Right renal cortex interstitium (tissue), 3 donors: Measurements from ENCODE around the gene MINDY4. TPM values are rescaled to one million over a fixed set of nuclear protein-coding genes. Genes with fewer than 3 reads are reported as not detected.

ENCODE experiments used
- DNase-seq, 3 donors: peaks; one replicate each; pipeline ENCODE4 v3.0.0-alpha.2; 2013; ENCODE audit warnings: low read depth in 3 of 3, low spot score in 2 of 3
- polyA plus RNA-seq, 3 donors: library from polyadenylated mRNA; unstranded; fragments of 120-200 nt; gene quantifications; one replicate each; pipeline ENCODE4 v1.2.1, GENCODE V29; 2013; ENCODE audit not compliant: insufficient read length in 3 of 3

MINDY4 gene
- polyA plus RNA-seq, 3 donors = 10.7 to 11.4 (median 10.8) TPM

DNA sequence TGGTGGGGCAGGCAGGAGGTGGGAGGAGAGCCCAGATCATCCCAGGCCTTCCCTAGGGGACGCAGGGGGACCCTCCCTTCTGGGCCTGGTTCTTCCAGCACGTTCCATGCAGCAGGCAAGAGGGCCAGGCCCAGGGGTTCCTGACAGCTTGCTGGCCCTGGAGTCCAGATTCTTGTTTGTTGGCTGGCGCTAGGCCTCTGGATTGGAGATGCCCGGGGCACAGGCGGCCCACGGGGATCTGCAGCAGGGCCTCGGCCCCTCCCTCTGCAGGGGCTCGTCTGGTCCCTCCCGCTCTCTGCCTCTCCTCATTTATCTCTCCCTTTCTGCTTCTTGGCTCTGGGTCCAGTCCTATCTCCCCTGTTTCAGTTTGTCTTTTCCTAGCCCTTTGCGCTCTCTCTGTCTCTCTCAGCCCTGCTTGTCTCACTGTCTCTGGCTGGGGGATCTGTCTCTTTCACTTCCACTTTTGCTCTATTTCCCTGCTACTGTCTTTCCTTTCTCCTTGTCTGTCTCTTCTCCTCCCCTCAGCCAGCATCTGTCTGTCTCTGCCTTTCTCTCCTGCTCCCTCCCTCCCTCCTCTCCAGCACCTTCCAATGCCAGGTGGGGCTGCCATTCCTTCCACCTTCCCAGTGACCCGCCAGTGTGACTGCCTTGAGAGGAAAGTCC lies 139.3 kb downstream of the MINDY4 start:
- DNase-seq = no peak

GRCh38 chr7:30911133-30911532 lies 139.9 kb downstream of the MINDY4 start:
- DNase-seq = no peak

- peak in 1 of 3 donors; percentile 39 for DNase-seq
Measured at GRCh38 chr7:30911561-30911969, 140.3 kb downstream of the MINDY4 start, which contains the start of gene AQP1. Gene AQP1, plus strand, starts transcription at chr7:30911853. Its CDS starts 57 bp downstream, at chr7:30911910.

- no peak for DNase-seq
Measured at GRCh38 chr7:30912021-30912730, 141.0 kb downstream of the MINDY4 start.

DNA sequence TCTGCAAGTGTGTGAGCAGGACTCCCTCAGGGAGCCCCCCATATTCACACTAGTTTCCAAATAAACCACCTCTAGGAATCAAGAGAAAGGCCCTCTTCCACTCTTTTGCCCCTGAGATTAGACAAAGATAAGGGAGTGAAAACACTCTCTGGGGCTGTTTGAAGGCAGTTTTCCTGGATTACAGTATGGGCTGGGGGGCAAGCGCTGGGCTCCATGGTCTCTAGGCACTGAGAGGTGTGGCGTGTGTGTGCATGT lies 141.4 kb downstream of the MINDY4 start:
- no peak for DNase-seq

- DNase-seq = no peak
Measured at GRCh38 chr7:30912986-30913811, 142.0 kb downstream of the MINDY4 start.

DNA sequence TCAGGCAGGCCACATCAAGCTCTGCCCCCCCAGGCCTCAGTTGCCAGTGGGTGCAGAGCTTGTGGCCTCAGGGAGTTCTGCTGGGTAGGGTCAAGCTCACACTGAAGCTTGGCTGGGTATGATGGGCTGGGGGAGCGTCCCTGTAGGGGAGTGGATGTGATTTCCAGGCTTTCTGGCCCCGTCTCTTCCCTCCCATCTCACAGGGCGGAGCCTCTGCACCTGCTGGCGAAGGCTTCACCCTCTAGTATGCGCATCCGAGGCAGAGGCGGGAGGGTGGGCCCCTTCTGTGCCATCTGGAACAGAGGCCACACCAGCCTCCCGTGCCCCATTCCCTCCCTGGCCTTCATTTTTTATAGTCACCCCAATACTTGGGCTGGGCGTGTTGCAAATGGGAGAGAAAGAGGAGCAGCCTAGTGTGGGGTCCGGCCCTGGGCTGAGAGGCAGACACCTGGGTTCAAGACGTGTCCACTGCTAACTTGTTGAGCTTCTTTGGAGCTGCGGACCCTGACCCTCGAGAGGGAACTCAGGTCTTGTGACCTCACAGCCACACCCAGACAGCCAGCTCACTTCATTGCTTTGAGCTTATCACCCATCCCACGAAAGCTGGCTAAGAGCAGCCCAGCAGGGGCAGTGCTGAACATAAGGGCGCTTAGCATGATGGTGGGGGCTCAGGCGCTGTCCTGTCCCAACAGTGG lies 142.8 kb downstream of the MINDY4 start:
- DNase-seq = no peak

GRCh38 chr7:30914596-30914995 lies 143.4 kb downstream of the MINDY4 start:
- DNase-seq = no peak

GRCh38 chr7:30915005-30915601 lies 143.9 kb downstream of the MINDY4 start:
- no peak for DNase-seq

- no peak for DNase-seq
Measured at GRCh38 chr7:30915751-30916150, 144.5 kb downstream of the MINDY4 start.

DNA sequence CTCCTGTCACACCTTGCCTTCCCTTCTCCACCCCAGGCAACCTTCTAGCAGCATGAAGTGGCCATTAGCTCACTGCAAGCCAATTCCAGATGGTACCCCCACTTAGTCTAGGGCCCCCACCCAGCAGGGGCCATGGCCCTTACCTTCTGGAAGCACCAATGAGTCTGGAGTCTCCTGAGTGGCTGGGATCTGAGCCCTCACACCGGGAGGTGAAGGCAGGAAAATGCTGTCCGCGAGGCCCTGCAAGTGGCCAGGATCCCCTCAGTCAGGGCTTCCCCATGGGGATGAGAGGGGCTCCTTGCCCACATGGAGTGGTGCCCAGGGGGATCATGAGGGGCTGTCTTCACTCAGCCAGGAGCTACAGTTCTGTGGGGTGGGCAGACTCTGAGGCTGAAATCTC lies 145.0 kb downstream of the MINDY4 start:
- DNase-seq = no peak

DNA sequence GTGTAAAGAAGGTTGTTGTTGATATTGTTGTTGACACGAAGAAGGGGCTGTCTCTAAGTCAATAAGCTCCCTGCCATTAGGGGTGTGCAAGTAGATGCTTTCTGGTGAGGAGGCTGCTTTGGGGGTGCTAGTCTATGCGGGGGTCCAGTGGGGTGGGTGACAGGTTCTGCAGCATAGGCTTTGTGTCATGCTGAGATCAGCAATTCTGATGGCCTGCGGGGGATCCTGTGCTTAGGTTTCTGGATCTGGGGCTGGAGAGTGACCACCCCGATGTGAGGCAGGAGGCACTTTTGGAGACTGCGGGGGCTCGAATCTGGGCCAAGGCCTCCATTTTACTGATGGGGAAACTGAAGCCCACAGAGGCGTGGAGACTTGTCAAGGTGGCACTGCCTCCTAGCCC lies 145.6 kb downstream of the MINDY4 start:
- DNase-seq = no peak

DNA sequence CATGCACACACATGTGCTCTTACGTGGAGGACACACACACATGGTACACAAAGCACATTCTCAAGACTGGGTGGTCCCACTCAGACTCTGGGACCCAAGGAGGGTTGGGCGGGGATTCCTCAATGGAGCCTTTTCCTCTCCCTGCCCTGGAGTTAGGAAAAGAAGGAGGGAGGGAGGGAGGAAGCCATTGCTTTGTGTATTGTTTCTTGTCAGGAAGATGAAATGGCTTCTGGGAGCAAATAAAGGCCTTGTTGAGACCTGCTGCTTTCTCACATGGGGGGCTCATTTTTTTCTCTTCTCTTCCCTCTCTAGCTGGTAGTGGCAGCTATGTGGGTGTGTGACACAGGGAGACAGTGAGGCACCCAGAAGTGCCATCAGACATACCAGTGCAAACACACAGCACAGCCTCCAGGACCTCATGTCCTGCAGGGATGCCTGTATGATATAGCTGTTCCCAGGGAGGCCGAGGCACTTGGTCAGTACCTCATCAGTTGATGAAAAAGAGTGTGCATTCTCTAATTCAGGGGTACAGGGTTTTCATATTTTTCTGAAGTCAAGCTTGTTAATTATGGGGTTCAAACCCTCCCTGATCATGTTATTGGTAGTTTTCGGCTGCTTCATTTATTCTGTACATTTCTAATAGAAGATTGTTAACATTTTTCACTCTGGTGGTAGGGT lies 146.1 kb downstream of the MINDY4 start:
- DNase-seq = no peak

GRCh38 chr7:30918676-30919075 lies 147.5 kb downstream of the MINDY4 start:
- DNase-seq = no peak

DNA sequence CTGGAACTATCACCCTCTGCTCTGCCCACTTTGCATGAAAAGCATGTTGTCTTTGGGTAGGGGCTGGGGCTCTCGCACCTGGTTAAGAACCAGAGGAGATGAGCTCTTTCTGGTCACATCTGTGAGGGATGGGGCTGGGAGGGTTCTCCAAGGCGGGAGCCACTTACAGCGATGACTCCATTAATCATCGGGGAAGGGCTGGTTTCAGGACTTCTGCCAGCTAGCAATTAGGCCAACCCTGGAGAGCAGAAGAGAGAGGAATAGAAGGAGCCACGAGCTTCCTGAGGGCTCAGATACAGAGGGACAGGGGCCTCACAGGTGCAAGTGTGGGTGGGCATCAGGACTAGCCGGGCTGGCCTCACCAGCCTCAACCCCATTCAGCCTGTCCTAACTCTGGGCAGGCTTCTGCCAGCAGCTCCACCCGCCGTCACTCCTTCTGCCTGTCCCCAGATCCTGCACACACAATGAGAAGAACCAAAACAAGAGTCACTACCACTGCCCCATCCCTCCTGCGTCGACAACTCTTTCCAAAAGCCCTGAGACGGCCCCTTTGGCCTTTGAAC lies 148.9 kb downstream of the MINDY4 start:
- no peak for DNase-seq

DNA sequence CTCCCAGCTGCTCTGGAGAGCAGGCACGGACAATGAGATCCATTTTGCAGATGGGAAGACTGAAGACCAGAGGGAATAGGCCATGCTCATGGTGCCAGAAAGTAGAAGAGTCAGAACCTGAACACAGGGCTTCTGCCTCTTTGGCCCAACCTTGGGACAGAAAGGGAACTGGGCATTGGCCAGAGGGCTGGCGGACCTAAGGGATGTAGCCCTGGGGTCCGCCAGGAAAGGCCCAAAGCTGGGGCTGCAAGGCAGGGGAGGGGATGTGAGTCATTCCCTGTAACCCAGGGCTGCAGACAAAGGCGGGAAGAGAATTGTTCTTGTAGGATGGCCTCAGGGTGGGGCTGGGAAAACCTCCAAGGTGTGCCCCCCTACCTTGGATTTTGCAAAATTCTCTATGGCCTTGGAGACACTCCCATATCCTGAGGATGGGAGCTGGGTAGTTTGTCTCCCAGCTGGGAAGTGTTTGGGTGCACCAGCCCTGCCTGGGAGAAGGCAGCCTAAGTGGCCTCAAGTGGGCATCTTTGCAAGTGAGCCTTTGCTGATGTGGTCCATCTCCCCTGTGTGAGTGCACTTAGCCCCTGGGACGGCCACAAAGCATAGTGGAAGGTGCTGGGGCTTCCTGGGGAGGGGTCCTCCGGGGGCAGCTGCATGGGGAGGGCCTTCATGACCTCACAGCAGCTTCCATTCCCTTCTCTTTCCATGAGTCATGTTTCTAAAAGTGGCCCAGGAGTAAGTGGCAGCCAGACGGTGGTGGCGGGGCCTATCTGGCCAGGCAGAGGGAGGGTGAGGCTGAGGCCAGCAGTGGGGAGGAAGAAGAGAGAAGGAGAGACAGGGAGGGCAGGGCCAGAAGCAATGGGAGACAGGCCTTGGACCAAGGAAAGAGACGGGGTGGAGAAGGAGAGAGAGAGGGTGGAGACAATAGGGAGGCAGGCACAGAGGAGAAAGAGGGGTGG lies 149.6 kb downstream of the MINDY4 start:
- no peak for DNase-seq

GRCh38 chr7:30921540-30922401 lies 150.6 kb downstream of the MINDY4 start:
- no peak for DNase-seq

DNA sequence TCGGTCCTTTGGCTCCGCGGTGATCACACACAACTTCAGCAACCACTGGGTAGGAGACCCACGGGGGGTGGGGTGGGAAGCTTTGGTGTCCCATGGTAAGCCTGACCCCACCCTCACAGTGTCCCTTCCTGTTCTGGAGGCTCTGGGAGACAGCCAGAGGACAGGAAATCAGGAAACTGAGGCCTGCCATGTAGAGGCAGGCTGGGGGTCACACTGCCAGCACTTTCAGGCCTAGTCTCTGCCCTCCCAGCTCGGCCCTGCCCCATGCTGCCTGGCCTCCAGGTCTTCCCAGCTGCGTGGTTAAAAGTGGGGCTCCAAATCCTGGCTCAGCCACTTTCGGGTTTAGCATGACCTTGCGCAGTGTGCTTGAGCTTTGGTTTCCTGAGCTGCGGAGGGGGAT lies 151.4 kb downstream of the MINDY4 start:
- no peak for DNase-seq
